RWPE2 (cell line): ENCODE results near the gene TUBE1.

Experiments
- ATAC-seq: fragments of 200-7000 bp; cut with Tn5 transposase; 3 replicates; pipeline ENCODE4 v1.9.1; 2021; ENCODE audit warnings: low read depth
- DNase-seq: peaks from one replicate; pipeline ENCODE4 v3.0.0-alpha.2; 2020; ENCODE audit warnings: low spot score
- H3K27ac ChIP-seq: fragments of 450-650 bp; 2 replicates; pipeline ENCODE4 v1.5.1; 2017; ENCODE audit warnings: mild to moderate bottlenecking; ENCODE audit not compliant: poor library complexity, severe bottlenecking
- H3K27me3 ChIP-seq: fragments of 250-450 bp; sonication (Bioruptor Pico); 2 replicates; pipeline ENCODE4 v1.5.1; 2021; ENCODE audit warnings: mild to moderate bottlenecking, moderate library complexity; ENCODE audit not compliant: insufficient read depth, poor library complexity, severe bottlenecking
- H3K36me3 ChIP-seq: fragments of 250-450 bp; sonication (Bioruptor Pico); 2 replicates; pipeline ENCODE4 v1.5.1; 2020; ENCODE audit warnings: low read depth, mild to moderate bottlenecking, moderate library complexity
- H3K4me1 ChIP-seq: fragments of 250-450 bp; sonication (Bioruptor Pico); 2 replicates; pipeline ENCODE4 v1.5.1; 2021; ENCODE audit warnings: mild to moderate bottlenecking, moderate library complexity; ENCODE audit not compliant: insufficient read depth, poor library complexity, severe bottlenecking
- H3K4me3 ChIP-seq: fragments of 250-450 bp; sonication (Bioruptor Pico); 2 replicates; pipeline ENCODE4 v1.5.1; 2021; ENCODE audit warnings: mild to moderate bottlenecking, moderate library complexity; ENCODE audit not compliant: severe bottlenecking
- H3K9me3 ChIP-seq: fragments of 250-450 bp; sonication (Bioruptor Pico); 2 replicates; pipeline ENCODE4 v1.5.1; 2021; ENCODE audit warnings: mild to moderate bottlenecking, moderate library complexity; ENCODE audit not compliant: severe bottlenecking
- TF ChIP-seq, protein P1 (sequence below): fragments of 450-650 bp; IDR thresholded peaks from one replicate; pipeline ENCODE4 v1.5.1; 2017; ENCODE audit warnings: mild to moderate bottlenecking, moderate library complexity; ENCODE audit not compliant: poor library complexity, severe bottlenecking

TUBE1 gene

GRCh38 chr6:112043032-112044007 is 44.0 kb downstream of the TUBE1 start:
- H3K36me3 ChIP-seq = no peaks in the 10 kb centered on the region
- no peaks in the 10 kb centered on the region for H3K9me3 ChIP-seq
- peak overlapping the region; percentile 52 for H3K27ac ChIP-seq
- H3K27me3 ChIP-seq = no peaks in the 10 kb centered on the region
- DNase-seq (peak; percentile 92), ATAC-seq (peak; percentile 98)
- TF ChIP-seq, protein P1, sequence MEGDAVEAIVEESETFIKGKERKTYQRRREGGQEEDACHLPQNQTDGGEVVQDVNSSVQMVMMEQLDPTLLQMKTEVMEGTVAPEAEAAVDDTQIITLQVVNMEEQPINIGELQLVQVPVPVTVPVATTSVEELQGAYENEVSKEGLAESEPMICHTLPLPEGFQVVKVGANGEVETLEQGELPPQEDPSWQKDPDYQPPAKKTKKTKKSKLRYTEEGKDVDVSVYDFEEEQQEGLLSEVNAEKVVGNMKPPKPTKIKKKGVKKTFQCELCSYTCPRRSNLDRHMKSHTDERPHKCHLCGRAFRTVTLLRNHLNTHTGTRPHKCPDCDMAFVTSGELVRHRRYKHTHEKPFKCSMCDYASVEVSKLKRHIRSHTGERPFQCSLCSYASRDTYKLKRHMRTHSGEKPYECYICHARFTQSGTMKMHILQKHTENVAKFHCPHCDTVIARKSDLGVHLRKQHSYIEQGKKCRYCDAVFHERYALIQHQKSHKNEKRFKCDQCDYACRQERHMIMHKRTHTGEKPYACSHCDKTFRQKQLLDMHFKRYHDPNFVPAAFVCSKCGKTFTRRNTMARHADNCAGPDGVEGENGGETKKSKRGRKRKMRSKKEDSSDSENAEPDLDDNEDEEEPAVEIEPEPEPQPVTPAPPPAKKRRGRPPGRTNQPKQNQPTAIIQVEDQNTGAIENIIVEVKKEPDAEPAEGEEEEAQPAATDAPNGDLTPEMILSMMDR = peak; percentile 95
- peaks cover under 1% of the 10 kb centered on the region for H3K4me1 ChIP-seq
- peak overlapping the region; percentile 50 for H3K4me3 ChIP-seq

- Histone ChIP-seq H3K9me3 (no peaks in the 10 kb centered on the region), H3K27ac (no peak overlapping the region), H3K4me3 (no peak overlapping the region), H3K4me1 (peaks cover 3% of the 10 kb centered on the region), H3K27me3 (no peaks in the 10 kb centered on the region), H3K36me3 (no peaks in the 10 kb centered on the region)
- DNase-seq (no peak), ATAC-seq (no peak)
- TF ChIP-seq, protein P1 = no peak
Observed at GRCh38 chr6:112041535-112041934, 45.7 kb downstream of the TUBE1 start.

GRCh38 chr6:112040956-112041355 is 46.3 kb downstream of the TUBE1 start:
- Histone ChIP-seq H3K27ac (no peak overlapping the region), H3K9me3 (no peaks in the 10 kb centered on the region), H3K36me3 (no peaks in the 10 kb centered on the region), H3K4me3 (no peak overlapping the region), H3K4me1 (peaks cover 3% of the 10 kb centered on the region), H3K27me3 (no peaks in the 10 kb centered on the region)
- DNase-seq (no peak), ATAC-seq (no peak)
- TF ChIP-seq, protein P1 = no peak

DNA sequence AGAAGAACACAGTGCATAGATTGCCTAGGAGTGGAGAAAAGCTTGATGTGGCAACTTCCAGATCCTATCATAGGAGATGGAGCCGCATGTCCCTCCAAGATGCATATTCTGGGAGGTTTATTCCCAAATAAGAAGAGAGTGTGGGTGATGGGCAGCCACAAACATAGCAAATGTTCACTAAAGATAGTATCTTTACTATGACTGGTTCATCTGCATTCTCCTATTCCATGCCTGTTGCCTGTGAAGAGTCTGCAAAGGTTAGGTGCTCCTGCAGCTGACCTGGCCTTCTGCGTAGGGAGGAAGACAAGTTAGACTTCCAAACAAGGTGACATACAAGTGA is 47.9 kb downstream of the TUBE1 start:
- H3K27ac ChIP-seq = no peak overlapping the region

More for the DNA sequence above, 47.9 kb downstream of the TUBE1 start:
- ATAC-seq (no peak), DNase-seq (no peak)
- no peak overlapping the region for H3K4me3 ChIP-seq
- H3K36me3 ChIP-seq = no peaks in the 10 kb centered on the region
- peaks cover 3% of the 10 kb centered on the region for H3K4me1 ChIP-seq
- no peaks in the 10 kb centered on the region for H3K9me3 ChIP-seq
- H3K27me3 ChIP-seq = no peaks in the 10 kb centered on the region
- TF ChIP-seq, protein P1 = no peak
